DND-41 (cell line): Measurements from ENCODE around the gene PSMA8.
A peak's percentile ranks its signal among the peaks of the same experiment; 100 is the strongest.

Experiments used
- ATAC-seq: fragments of 200-7000 bp; cut with Tn5 transposase; 3 replicates; pipeline ENCODE4 v1.9.1; 2021; ENCODE audit warnings: low read depth; ENCODE audit not compliant: insufficient read depth
- DNase-seq: peaks from one replicate; pipeline ENCODE4 v3.0.0-alpha.2; 2020
- H2AFZ ChIP-seq: 2 replicates; pipeline ENCODE4 v1.6.0; 2012; ENCODE audit warnings: low read depth, low read length
- H3K27ac ChIP-seq: 2 replicates; pipeline ENCODE4 v1.5.1; 2012; ENCODE audit warnings: low read length, inconsistent platforms
- H3K27me3 ChIP-seq: fragments of 200-600 bp; sonication (generic); 2 replicates; pipeline ENCODE4 v1.6.0; 2012; ENCODE audit warnings: low read length, mild to moderate bottlenecking, inconsistent platforms; ENCODE audit not compliant: insufficient read depth, poor library complexity
- H3K36me3 ChIP-seq: 2 replicates; pipeline ENCODE4 v1.5.1; 2012; ENCODE audit warnings: low read length, inconsistent platforms; ENCODE audit not compliant: insufficient read depth
- H3K4me1 ChIP-seq: 2 replicates; pipeline ENCODE4 v1.5.1; 2012; ENCODE audit warnings: mild to moderate bottlenecking, low read length; ENCODE audit not compliant: insufficient read depth
- H3K4me2 ChIP-seq: 2 replicates; pipeline ENCODE4 v1.6.0; 2012; ENCODE audit warnings: mild to moderate bottlenecking, moderate library complexity, low read length, inconsistent platforms; ENCODE audit not compliant: insufficient read depth
- H3K4me3 ChIP-seq, 2 experiments: fragments of 200-600 bp in 1 of 2; shearing (Covaris generic) in 1 of 2; 2 replicates each; pipeline ENCODE4 v1.5.1; 2012 to 2016; ENCODE audit warnings: inconsistent platforms in 2 of 2, low read length in 2 of 2, mild to moderate bottlenecking in 2 of 2, low read depth in 1 of 2, moderate library complexity in 1 of 2
- H3K79me2 ChIP-seq: 2 replicates; pipeline ENCODE4 v1.6.0; 2012; ENCODE audit warnings: low read length, inconsistent platforms; ENCODE audit not compliant: insufficient read depth
- H3K9ac ChIP-seq: 2 replicates; pipeline ENCODE4 v1.6.0; 2012; ENCODE audit warnings: low read depth, mild to moderate bottlenecking, inconsistent platforms, low read length, moderate library complexity
- H3K9me3 ChIP-seq: 2 replicates; pipeline ENCODE4 v1.5.1; 2012; ENCODE audit warnings: low read length, moderate library complexity, mild to moderate bottlenecking, inconsistent platforms; ENCODE audit not compliant: insufficient read depth, severe bottlenecking
- H4K20me1 ChIP-seq: 2 replicates; pipeline ENCODE4 v1.6.0; 2012; ENCODE audit warnings: low read length; ENCODE audit not compliant: insufficient read depth
- CTCF ChIP-seq: IDR thresholded peaks from 2 replicates; pipeline ENCODE4 v1.5.1; 2012; ENCODE audit warnings: borderline replicate concordance, low read length, moderate library complexity, mild to moderate bottlenecking; ENCODE audit not compliant: poor library complexity, severe bottlenecking; ENCODE audit errors: extremely low read depth
- EZH2 ChIP-seq: IDR thresholded peaks from 3 replicates; pipeline ENCODE4 v1.6.1; 2012; ENCODE audit warnings: borderline replicate concordance, low read depth, mild to moderate bottlenecking, moderate library complexity, low read length, inconsistent platforms; ENCODE audit not compliant: severe bottlenecking

The PSMA8 gene

GRCh38 chr18:26225915-26226228 is 92.2 kb downstream of the PSMA8 start:
- ATAC-seq = no peak
- Histone ChIP-seq H3K9ac (peak overlapping the region; percentile 73), H3K9me3 (no peaks in the 10 kb centered on the region), H3K36me3 (no peaks in the 10 kb centered on the region; the same call in 1 of the 2 replicates), H3K79me2 (peaks cover 38% of the 10 kb centered on the region), H3K4me1 (peaks cover 38% of the 10 kb centered on the region), H2AFZ (peak overlapping the region; percentile 77), H3K4me3 (peak overlapping the region; percentile 50 to 76; a peak in 3 of 4 replicates), H3K4me2 (peak overlapping the region; percentile 86), H3K27ac (peak overlapping the region; percentile 8; the same call in 1 of the 2 replicates), H3K27me3 (no peaks in the 10 kb centered on the region), H4K20me1 (peaks cover 4% of the 10 kb centered on the region; the same call in 1 of the 2 replicates)
- no peak for DNase-seq
- TF ChIP-seq EZH2 = no peak
- no peak for TF ChIP-seq CTCF

- TF ChIP-seq EZH2 (no peak), CTCF (no peak)
- H3K9ac ChIP-seq = peak within 1 kb of the TSS; percentile 73
- peak within 1 kb of the TSS; percentile 65 for H3K27ac ChIP-seq
- H4K20me1 ChIP-seq = peaks cover 4% of the 10 kb centered on the region; the same call in 1 of the 2 replicates
- no peaks in the 10 kb centered on the region; the same call in 1 of the 2 replicates for H3K36me3 ChIP-seq
- no peaks in the 10 kb centered on the region for H3K27me3 ChIP-seq
- peaks cover 38% of the 10 kb centered on the region for H3K4me1 ChIP-seq
- H3K4me3 ChIP-seq = peak within 1 kb of the TSS; percentile 50 to 76
- H3K9me3 ChIP-seq = no peaks in the 10 kb centered on the region
- H3K79me2 ChIP-seq = peaks cover 41% of the 10 kb centered on the region
- peak within 1 kb of the TSS; percentile 77 for H2AFZ ChIP-seq
- DNase-seq (peak; percentile 93), ATAC-seq (peak; percentile 87)
- peak within 1 kb of the TSS; percentile 86 for H3K4me2 ChIP-seq
These were observed 92.8 kb downstream of the PSMA8 start, which contains the start of gene TAF4B for GRCh38 chr18:26226229-26227050. Gene TAF4B (plus strand): TSS chr18:26226445. CDS start chr18:26226934, 489 bp downstream.

- H3K4me1 ChIP-seq = peaks cover 38% of the 10 kb centered on the region
- peak overlapping the region; percentile 73 for H3K9ac ChIP-seq
- peak overlapping the region; percentile 86 for H3K4me2 ChIP-seq
- no peaks in the 10 kb centered on the region for H3K9me3 ChIP-seq
- peak overlapping the region; percentile 77 for H2AFZ ChIP-seq
- DNase-seq (peak; percentile 27), ATAC-seq (peak; percentile 29)
- H3K79me2 ChIP-seq = peaks cover 48% of the 10 kb centered on the region
- no peaks in the 10 kb centered on the region; the same call in 1 of the 2 replicates for H3K36me3 ChIP-seq
- TF ChIP-seq EZH2 = no peak
- no peak for TF ChIP-seq CTCF
- H3K27me3 ChIP-seq = no peaks in the 10 kb centered on the region
- peaks cover 4% of the 10 kb centered on the region; the same call in 1 of the 2 replicates for H4K20me1 ChIP-seq
- peak overlapping the region; percentile 50 to 76 for H3K4me3 ChIP-seq
- peak overlapping the region; percentile 65 for H3K27ac ChIP-seq
These were observed 93.5 kb downstream of the PSMA8 start for GRCh38 chr18:26227051-26227670.
